Adrenal gland (tissue), 5 donors: ENCODE measurements around the gene SOX14.

Experiments used
- POLR2A ChIP-seq, 2 donors: fragments of 450-650 bp; IDR thresholded peaks; one replicate each; pipeline ENCODE4 v1.6.1; 2017; ENCODE audit warnings: antibody characterized with exemption in 2 of 2, mild to moderate bottlenecking in 2 of 2, moderate library complexity in 1 of 2
- TF ChIP-seq, protein P1 (sequence below), 6 experiments: fragments of 450-650 bp in 4 of 6; fragments of 200-600 bp in 2 of 6; sonication (generic) in 1 of 6; IDR thresholded peaks; 1 replicate in 5 of 6; 2 replicates in 1 of 6; pipeline versions ENCODE4 v1.5.1 to v1.8.0; 2016 to 2021; ENCODE audit warnings: antibody characterized with exemption in 6 of 6, mild to moderate bottlenecking in 2 of 6, moderate library complexity in 1 of 6
- donor health status: DM: no; HTN: no; CAD: no.

DNA sequence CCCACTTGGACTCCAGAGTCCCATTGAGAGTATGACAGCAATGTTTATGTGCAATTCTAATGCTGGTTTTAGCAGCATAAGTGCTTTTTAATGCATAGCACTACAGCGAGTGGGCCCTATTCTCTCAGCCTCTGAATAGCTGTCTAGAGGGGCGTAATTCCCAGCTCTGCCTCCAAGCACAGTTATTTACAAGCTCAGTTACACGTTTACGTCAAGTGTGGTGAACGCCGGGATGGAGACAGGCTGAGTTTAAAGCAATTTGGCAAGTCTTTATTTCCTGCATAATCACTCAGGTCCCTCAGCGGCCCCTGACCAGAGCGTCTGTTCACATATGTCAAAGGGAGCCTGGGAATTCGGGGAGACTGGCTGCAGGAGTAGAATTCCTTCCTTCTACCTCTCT lies 43.9 kb downstream of the SOX14 start:
- TF ChIP-seq, protein P1, sequence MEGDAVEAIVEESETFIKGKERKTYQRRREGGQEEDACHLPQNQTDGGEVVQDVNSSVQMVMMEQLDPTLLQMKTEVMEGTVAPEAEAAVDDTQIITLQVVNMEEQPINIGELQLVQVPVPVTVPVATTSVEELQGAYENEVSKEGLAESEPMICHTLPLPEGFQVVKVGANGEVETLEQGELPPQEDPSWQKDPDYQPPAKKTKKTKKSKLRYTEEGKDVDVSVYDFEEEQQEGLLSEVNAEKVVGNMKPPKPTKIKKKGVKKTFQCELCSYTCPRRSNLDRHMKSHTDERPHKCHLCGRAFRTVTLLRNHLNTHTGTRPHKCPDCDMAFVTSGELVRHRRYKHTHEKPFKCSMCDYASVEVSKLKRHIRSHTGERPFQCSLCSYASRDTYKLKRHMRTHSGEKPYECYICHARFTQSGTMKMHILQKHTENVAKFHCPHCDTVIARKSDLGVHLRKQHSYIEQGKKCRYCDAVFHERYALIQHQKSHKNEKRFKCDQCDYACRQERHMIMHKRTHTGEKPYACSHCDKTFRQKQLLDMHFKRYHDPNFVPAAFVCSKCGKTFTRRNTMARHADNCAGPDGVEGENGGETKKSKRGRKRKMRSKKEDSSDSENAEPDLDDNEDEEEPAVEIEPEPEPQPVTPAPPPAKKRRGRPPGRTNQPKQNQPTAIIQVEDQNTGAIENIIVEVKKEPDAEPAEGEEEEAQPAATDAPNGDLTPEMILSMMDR (IDR thresholded peaks at IDR 0.05), result no peak
- no peak for TF ChIP-seq POLR2A (IDR thresholded peaks at IDR 0.05)
